Endothelial cell of umbilical vein (primary cell): ENCODE results near the gene PAPPA. TPM values are rescaled to one million over a fixed set of nuclear protein-coding genes. Genes with fewer than 3 reads are reported as not detected.

ENCODE experiments used
- BruUV-seq: library from RNA; stranded (reverse); fragments of 400-500 nt; replicated peaks from 2 replicates; lab custom pipeline; 2021; lab: Mats Ljungman, UMichigan
- CTCF ChIA-PET: fragments of 300-600, 350-600 bp; sonication (Branson Sonifier 250); formaldehyde crosslinking; loops from one replicate; lab custom pipeline; 2021; ENCODE audit warnings: antibody characterized with exemption, inconsistent platforms; lab: Charles Lee
- POLR2A ChIA-PET: fragments of 300-600, 350-600 bp; sonication (Branson Sonifier 250); formaldehyde crosslinking; loops from one replicate; lab custom pipeline; 2021; ENCODE audit warnings: antibody characterized with exemption, inconsistent platforms; lab: Charles Lee
- DNase-seq: peaks from one replicate; pipeline ENCODE4 v3.0.0-alpha.2; 2011; ENCODE audit warnings: low read depth, low spot score
- FAIRE-seq: peaks from 2 replicates; lab custom pipeline; 2011; peaks lifted over from hg19 to GRCh38; lab: Jason Lieb, UNC
- H2AFZ ChIP-seq: 2 replicates; pipeline ENCODE4 v1.6.0; 2012; ENCODE audit warnings: low read depth, low read length, control low read depth, inconsistent platforms
- H3K27ac ChIP-seq: 2 replicates; pipeline ENCODE4 v1.5.1; 2011; ENCODE audit warnings: low read depth, mild to moderate bottlenecking, control low read depth, low read length, moderate library complexity; ENCODE audit not compliant: insufficient read depth
- H3K27me3 ChIP-seq, 2 experiments: 2 replicates each; pipeline versions ENCODE4 v1.6.0 to v1.6.1; 2011; ENCODE audit warnings: low read length in 2 of 2, mixed read lengths in 1 of 2; ENCODE audit not compliant: control insufficient read depth in 2 of 2, insufficient read depth in 2 of 2
- H3K36me3 ChIP-seq, 2 experiments: 2 replicates in 1 of 2; 3 replicates in 1 of 2; pipeline ENCODE4 v1.5.1; 2011; ENCODE audit warnings: low read length in 2 of 2, mild to moderate bottlenecking in 1 of 2, moderate library complexity in 1 of 2; ENCODE audit not compliant: control insufficient read depth in 2 of 2, insufficient read depth in 2 of 2; ENCODE audit errors: extremely low read depth in 1 of 2
- H3K4me1 ChIP-seq: 3 replicates; pipeline ENCODE4 v1.5.1; 2011; ENCODE audit warnings: mild to moderate bottlenecking, low read length; ENCODE audit not compliant: control insufficient read depth, insufficient read depth; ENCODE audit errors: extremely low read depth
- H3K4me2 ChIP-seq: 2 replicates; pipeline ENCODE4 v1.6.1; 2011; ENCODE audit warnings: low read length, control low read depth, mixed read lengths; ENCODE audit not compliant: insufficient read depth
- H3K4me3 ChIP-seq, 3 experiments: fragments of 200-600 bp in 1 of 3; sonication (generic), shearing (Covaris generic) in 1 of 3; replicated peaks in 1 of 3; 2 replicates each; pipeline ENCODE4 v1.5.1; 2011 to 2016; ENCODE audit warnings: control low read depth in 3 of 3, low read length in 3 of 3, mild to moderate bottlenecking in 2 of 3, inconsistent platforms in 1 of 3, low read depth in 1 of 3, moderate library complexity in 1 of 3; ENCODE audit not compliant: insufficient read depth in 1 of 3
- H3K79me2 ChIP-seq: 2 replicates; pipeline ENCODE4 v1.6.0; 2012; ENCODE audit warnings: low read length, inconsistent platforms; ENCODE audit not compliant: control insufficient read depth, insufficient read depth
- H3K9ac ChIP-seq: replicated peaks from 2 replicates; pipeline ENCODE3; 2011; ENCODE audit warnings: low read length, control low read depth; ENCODE audit not compliant: insufficient read depth; ENCODE audit errors: extremely low read depth
- H3K9me1 ChIP-seq: replicated peaks from 3 replicates; pipeline ENCODE4 v1.6.0; 2011; ENCODE audit warnings: mild to moderate bottlenecking, low read length; ENCODE audit not compliant: control insufficient read depth, insufficient read depth; ENCODE audit errors: extremely low read depth
- H3K9me3 ChIP-seq: replicated peaks from 2 replicates; pipeline ENCODE4 v1.5.1; 2012; ENCODE audit warnings: low read length, inconsistent platforms; ENCODE audit not compliant: control insufficient read depth, insufficient read depth
- H4K20me1 ChIP-seq: replicated peaks from 2 replicates; pipeline ENCODE3; 2011; ENCODE audit warnings: mild to moderate bottlenecking, low read length; ENCODE audit not compliant: control insufficient read depth, insufficient read depth; ENCODE audit errors: extremely low read depth
- CTCF ChIP-seq, 2 donors: IDR thresholded peaks; 1 replicate in 1 of 2; 2 replicates in 1 of 2; pipeline ENCODE4 v1.5.1; 2011; ENCODE audit warnings: low read length in 2 of 2, mild to moderate bottlenecking in 2 of 2, moderate library complexity in 2 of 2, control low read depth in 1 of 2, inconsistent platforms in 1 of 2, low read depth in 1 of 2; ENCODE audit not compliant: insufficient read depth in 1 of 2; ENCODE audit errors: extremely low read depth in 1 of 2
- EZH2 ChIP-seq: IDR thresholded peaks from 2 replicates; pipeline ENCODE4 v1.6.1; 2012; ENCODE audit warnings: borderline replicate concordance, low read depth, mild to moderate bottlenecking, moderate library complexity, low read length, inconsistent platforms; ENCODE audit not compliant: severe bottlenecking
- FOS ChIP-seq: IDR thresholded peaks from 2 replicates; pipeline ENCODE4 v1.6.1; 2011; ENCODE audit warnings: mild to moderate bottlenecking, low read length, moderate library complexity, borderline replicate concordance; ENCODE audit not compliant: insufficient read depth
- GATA2 ChIP-seq: IDR thresholded peaks from 2 replicates; pipeline ENCODE4 v1.7.0; 2011; ENCODE audit warnings: low read depth, mild to moderate bottlenecking, moderate library complexity, mixed read lengths, low read length; ENCODE audit not compliant: insufficient read length, insufficient read depth
- JUN ChIP-seq: IDR thresholded peaks from 2 replicates; pipeline ENCODE4 v1.6.1; 2011; ENCODE audit warnings: borderline replicate concordance, low read depth; ENCODE audit not compliant: insufficient read length, insufficient read depth
- MAX ChIP-seq: IDR thresholded peaks from 2 replicates; pipeline ENCODE4 v1.6.1; 2011; ENCODE audit not compliant: insufficient read depth, insufficient read length
- MYC ChIP-seq: IDR thresholded peaks from one replicate; pipeline ENCODE4 v1.6.1; 2011; ENCODE audit warnings: mild to moderate bottlenecking, low read depth, low read length
- POLR2A ChIP-seq: IDR thresholded peaks from 2 replicates; pipeline ENCODE4 v1.6.1; 2012; ENCODE audit warnings: low read depth, mild to moderate bottlenecking, control low read depth, low read length
- POLR2AphosphoS5 ChIP-seq: IDR thresholded peaks from 2 replicates; pipeline ENCODE4 v1.6.1; 2012; ENCODE audit warnings: low read depth, mild to moderate bottlenecking, control low read depth, low read length, moderate library complexity; ENCODE audit not compliant: insufficient read depth
- dilution Hi-C: fragments of 300-500 bp; cut with MboI; formaldehyde crosslinking; loops from one replicate; pipeline ENCODE4 v1.15.0; 2019; ENCODE audit warnings: low sequenced_read_pairs; ENCODE audit not compliant: extremely low pct_ligation_motif_present
- intact Hi-C: fragments of 100-400 bp; cut with micrococcal nuclease; formaldehyde crosslinking; loops from one replicate; pipeline ENCODE4 v1.10.0; 2022
- polyA plus RNA-seq, 4 experiments: library from polyadenylated mRNA; depleted of rRNA in 3 of 4; stranded (reverse) in 3 of 4; unstranded in 1 of 4; fragments of >200 nt; gene quantifications; 2 replicates each; pipeline versions ENCODE4 v1.2.1 to v1.2.3, GENCODE V29; 2011 to 2012; ENCODE audit warnings: missing spikeins in 1 of 4
- total RNA-seq: library from RNA; stranded (reverse); gene quantifications from 2 replicates; pipeline ENCODE4 v1.2.3, GENCODE V29; 2021

Gene PAPPA
- total and polyA plus RNA-seq, 2 donors (not counting 3 experiments of a cell fraction or from before 2014, with no cell fraction given), result 0.13 to 0.41 TPM

GRCh38 chr9:116342061-116342460 is 188.5 kb downstream of the PAPPA start:
- FAIRE-seq, result no peak
- H3K9me3 ChIP-seq, result no peaks in the 10 kb centered on the region
- DNase-seq, result no peak
- dilution Hi-C loops (no loop called here), intact Hi-C loops (no loop called here)
- no peaks in the 10 kb centered on the region for H4K20me1 ChIP-seq
- CTCF ChIA-PET, result no interaction called here
- H3K79me2 ChIP-seq, result no peaks in the 10 kb centered on the region
- no peaks in the 10 kb centered on the region for H3K4me1 ChIP-seq
- no peaks in the 10 kb centered on the region for H3K36me3 ChIP-seq
- POLR2A ChIA-PET, result no interaction called here
- TF ChIP-seq GATA2 (no peak), MYC (no peak), MAX (no peak), FOS (no peak), POLR2A (no peak), POLR2AphosphoS5 (no peak), JUN (no peak), EZH2 (no peak), CTCF (IDR thresholded peaks at IDR 0.05; ENCODE audit: extremely low read depth in 1 of 2, insufficient read depth in 1 of 2, low read depth in 1 of 2, low read length in 2 of 2) (no peak)
- H3K4me3 ChIP-seq, result no peak overlapping the region
- H3K27ac ChIP-seq, result no peak overlapping the region
- BruUV-seq, result no TSS peak
- H3K9ac ChIP-seq, result no peak overlapping the region
- H3K9me1 ChIP-seq, result no peaks in the 10 kb centered on the region
- H3K27me3 ChIP-seq, result no peaks in the 10 kb centered on the region
- H2AFZ ChIP-seq, result no peak overlapping the region
- no peak overlapping the region for H3K4me2 ChIP-seq
